ENCODE measurements around the gene POLR3GL.

Gene POLR3GL

DNA sequence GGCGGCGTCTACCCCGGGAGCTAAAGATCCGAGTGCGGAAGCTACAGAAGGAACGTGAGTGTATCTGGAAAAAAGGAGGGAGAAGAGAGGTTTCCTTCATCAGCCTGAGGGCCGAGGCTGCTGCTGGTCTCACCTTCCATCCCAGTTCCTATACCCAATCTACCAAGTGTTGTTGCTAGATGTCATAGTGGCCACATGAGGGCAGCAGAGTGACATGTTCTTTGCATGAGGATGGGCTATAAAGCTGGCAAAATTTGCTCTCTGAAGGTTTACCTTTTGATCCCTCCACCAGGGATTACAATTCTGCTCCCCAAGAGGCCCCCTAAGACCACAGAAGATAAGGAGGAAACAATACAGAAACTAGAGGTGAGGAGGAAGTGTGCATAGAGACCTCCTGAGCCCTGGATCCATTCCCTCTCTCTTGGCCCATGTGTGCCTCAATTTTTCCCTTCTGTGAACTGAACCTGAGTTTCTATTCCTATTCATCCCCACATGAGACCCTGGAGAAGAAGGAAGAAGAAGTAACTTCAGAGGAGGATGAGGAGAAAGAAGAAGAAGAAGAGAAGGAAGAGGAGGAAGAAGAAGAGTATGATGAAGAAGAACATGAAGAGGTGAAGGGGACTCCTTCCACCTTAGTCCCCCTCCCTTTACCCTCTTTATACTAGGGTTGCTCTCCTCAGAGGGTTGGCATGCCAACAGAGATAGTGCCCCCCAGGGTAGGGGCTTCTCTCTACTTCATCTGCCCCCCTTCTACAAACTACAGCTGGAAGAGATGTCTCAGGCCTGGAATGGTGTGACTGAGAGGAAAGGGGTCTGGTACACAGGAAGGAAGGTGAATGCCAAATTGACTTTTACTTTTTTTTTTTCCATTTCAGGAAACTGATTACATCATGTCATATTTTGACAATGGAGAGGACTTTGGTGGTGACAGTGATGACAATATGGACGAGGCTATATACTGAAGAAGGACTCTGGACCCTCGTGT, 13.3 kb downstream of the POLR3GL start:
- peak; percentile 92 for TF ChIP-seq RAD21 (IDR thresholded peaks at IDR 0.05; ENCODE audit: low read depth)
- TF ChIP-seq, protein P1, sequence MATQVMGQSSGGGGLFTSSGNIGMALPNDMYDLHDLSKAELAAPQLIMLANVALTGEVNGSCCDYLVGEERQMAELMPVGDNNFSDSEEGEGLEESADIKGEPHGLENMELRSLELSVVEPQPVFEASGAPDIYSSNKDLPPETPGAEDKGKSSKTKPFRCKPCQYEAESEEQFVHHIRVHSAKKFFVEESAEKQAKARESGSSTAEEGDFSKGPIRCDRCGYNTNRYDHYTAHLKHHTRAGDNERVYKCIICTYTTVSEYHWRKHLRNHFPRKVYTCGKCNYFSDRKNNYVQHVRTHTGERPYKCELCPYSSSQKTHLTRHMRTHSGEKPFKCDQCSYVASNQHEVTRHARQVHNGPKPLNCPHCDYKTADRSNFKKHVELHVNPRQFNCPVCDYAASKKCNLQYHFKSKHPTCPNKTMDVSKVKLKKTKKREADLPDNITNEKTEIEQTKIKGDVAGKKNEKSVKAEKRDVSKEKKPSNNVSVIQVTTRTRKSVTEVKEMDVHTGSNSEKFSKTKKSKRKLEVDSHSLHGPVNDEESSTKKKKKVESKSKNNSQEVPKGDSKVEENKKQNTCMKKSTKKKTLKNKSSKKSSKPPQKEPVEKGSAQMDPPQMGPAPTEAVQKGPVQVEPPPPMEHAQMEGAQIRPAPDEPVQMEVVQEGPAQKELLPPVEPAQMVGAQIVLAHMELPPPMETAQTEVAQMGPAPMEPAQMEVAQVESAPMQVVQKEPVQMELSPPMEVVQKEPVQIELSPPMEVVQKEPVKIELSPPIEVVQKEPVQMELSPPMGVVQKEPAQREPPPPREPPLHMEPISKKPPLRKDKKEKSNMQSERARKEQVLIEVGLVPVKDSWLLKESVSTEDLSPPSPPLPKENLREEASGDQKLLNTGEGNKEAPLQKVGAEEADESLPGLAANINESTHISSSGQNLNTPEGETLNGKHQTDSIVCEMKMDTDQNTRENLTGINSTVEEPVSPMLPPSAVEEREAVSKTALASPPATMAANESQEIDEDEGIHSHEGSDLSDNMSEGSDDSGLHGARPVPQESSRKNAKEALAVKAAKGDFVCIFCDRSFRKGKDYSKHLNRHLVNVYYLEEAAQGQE (IDR thresholded peaks at IDR 0.05; ENCODE audit: low read depth): no peak

DNA sequence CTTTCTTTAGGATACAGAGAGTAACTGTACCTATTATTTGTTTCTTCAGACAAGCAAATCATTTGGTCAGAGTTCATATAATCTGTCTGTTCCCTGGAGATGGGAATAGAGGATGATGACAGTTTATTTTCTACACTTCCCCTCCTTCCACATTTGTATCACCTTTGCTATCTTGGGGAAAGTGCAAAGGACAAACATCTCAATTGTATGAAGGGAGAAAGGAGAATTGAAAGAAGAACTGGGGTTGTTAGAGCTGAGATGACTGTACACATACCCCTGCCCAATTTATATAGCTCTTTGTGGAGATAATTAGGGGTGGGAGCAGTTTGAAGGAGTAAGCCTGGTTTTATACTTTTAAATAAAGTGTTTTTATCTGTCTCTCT, 14.0 kb downstream of the POLR3GL start:
- TF ChIP-seq CREB1 (IDR thresholded peaks at IDR 0.05; ENCODE audit: low read depth) (no peak), RAD21 (IDR thresholded peaks at IDR 0.05; ENCODE audit: low read depth) (no peak), EP300 (IDR thresholded peaks at IDR 0.05; ENCODE audit: borderline replicate concordance) (no peak), TEAD4 (IDR thresholded peaks at IDR 0.05) (no peak)
- TF ChIP-seq, protein P2, sequence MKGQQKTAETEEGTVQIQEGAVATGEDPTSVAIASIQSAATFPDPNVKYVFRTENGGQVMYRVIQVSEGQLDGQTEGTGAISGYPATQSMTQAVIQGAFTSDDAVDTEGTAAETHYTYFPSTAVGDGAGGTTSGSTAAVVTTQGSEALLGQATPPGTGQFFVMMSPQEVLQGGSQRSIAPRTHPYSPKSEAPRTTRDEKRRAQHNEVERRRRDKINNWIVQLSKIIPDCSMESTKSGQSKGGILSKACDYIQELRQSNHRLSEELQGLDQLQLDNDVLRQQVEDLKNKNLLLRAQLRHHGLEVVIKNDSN (IDR thresholded peaks at IDR 0.05): no peak
- TF ChIP-seq, protein P3, sequence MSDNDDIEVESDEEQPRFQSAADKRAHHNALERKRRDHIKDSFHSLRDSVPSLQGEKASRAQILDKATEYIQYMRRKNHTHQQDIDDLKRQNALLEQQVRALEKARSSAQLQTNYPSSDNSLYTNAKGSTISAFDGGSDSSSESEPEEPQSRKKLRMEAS (IDR thresholded peaks at IDR 0.05): no peak

DNA sequence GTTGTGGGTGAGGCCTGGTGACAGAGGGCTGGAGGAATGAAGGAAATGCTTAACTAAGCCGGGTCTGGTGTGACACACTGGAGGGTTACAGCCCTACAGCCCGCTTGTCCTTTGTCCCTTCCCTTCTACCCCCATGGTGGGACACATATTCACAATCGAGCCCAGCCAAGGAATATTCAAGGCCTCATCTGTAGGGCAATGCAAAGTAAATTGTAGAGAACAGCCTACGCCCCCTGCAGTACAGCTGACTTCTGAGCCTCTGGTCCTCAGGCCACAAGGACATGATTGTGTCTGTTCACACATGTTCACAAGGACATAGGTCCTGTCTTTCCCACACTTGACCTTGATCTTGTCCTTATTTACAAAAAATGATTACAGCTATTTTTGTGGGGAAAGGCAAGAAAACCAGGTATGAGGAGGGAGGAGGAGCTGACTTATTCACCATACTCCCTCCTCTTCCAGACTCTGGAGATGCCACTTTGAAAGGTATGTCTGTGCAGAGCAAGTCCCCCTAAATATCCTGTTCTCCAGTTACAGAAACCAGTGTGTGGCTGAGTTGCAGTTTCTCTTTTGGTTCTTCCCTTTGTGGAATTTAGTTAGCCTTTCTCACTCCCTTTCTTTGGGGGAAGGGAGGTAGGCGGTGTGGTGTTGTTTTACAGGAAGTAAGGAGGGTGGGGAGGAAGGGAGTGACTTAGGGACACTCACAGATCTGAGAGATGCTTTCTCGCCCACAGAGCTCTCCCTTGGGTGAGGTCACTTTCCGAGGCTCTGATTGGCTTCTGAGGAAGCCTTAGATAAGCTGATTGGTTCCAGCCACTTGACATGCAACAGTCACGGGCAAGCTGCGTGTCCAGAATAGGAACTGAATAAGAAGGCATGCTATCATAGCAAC, 14.6 kb downstream of the POLR3GL start:
- TF ChIP-seq NFIC (IDR thresholded peaks at IDR 0.05) (peak; percentile 37; the same call in 1 of the 2 replicates), TEAD4 (IDR thresholded peaks at IDR 0.05) (peak; percentile 51), FOXM1 (IDR thresholded peaks at IDR 0.05; ENCODE audit: borderline replicate concordance, low read depth) (peak; percentile 80), CREB1 (IDR thresholded peaks at IDR 0.05; ENCODE audit: low read depth) (peak; percentile 49), CEBPB (IDR thresholded peaks at IDR 0.05) (0 out of 2 replicates have a peak, but pooled peaks have one; percentile 5), TCF12 (IDR thresholded peaks at IDR 0.05; ENCODE audit: low read depth) (peak; percentile 67; the same call in 1 of the 2 replicates), RAD21 (IDR thresholded peaks at IDR 0.05; ENCODE audit: low read depth) (no peak), TAF1 (IDR thresholded peaks at IDR 0.05; ENCODE audit: low read depth) (peak; percentile 36; the same call in 1 of the 2 replicates), ZBTB7A (IDR thresholded peaks at IDR 0.05; ENCODE audit: low read depth) (no peak), EGR1 (IDR thresholded peaks at IDR 0.05) (0 out of 2 replicates have a peak, but pooled peaks have one; percentile 43), EP300 (IDR thresholded peaks at IDR 0.05; ENCODE audit: borderline replicate concordance) (peak; percentile 55)
- TF ChIP-seq, protein P2 (IDR thresholded peaks at IDR 0.05): no peak; the same call in 1 of the 2 replicates
- TF ChIP-seq, protein P1 (IDR thresholded peaks at IDR 0.05; ENCODE audit: low read depth): no peak
- TF ChIP-seq, protein P3 (IDR thresholded peaks at IDR 0.05): peak; percentile 88

DNA sequence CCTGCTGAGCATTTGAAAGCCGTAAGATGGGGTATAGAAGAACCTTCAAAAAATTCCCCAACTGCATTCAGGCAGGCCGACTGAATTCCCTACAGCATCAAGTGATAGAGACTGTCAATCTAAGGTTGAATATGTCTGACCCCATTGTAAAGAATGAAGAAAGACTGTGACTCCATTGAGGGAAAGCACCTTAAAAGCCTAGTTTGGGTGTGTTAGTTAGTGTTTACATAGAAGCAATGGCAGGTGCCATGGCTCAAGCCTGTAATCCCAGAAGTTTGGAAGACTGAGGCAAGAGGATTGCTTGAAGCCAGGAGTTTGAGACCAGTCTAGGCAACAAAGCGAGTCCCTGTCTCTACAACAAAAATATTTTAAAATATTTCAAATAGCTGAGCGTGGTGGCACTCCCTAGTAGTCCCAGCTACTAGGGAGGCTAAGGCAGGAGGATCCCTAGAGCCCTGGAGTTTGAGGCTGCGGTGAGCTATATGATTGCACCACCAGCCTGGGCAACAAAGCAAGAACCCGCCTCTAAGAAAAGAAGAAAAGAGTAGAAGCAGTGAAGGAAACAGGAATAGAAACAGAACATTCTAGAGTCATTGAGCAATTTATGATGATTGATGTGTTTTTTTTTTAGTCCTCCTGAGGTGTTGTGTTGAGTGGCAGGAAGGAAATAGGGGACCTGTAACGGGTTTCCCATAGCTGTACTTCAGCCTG, 15.4 kb downstream of the POLR3GL start:
- 0 out of 2 replicates have a peak, but pooled peaks have one; percentile 3 for TF ChIP-seq TEAD4 (IDR thresholded peaks at IDR 0.05)
- peak; percentile 52; the same call in 1 of the 2 replicates for TF ChIP-seq FOXM1 (IDR thresholded peaks at IDR 0.05; ENCODE audit: borderline replicate concordance, low read depth)
- TF ChIP-seq, protein P1 (IDR thresholded peaks at IDR 0.05; ENCODE audit: low read depth): no peak
- TF ChIP-seq CEBPB (IDR thresholded peaks at IDR 0.05): 0 out of 2 replicates have a peak, but pooled peaks have one; percentile 50
- TF ChIP-seq ZBTB7A (IDR thresholded peaks at IDR 0.05; ENCODE audit: low read depth): no peak
- no peak for TF ChIP-seq RAD21 (IDR thresholded peaks at IDR 0.05; ENCODE audit: low read depth)
- 0 out of 2 replicates have a peak, but pooled peaks have one; percentile 6 for TF ChIP-seq TCF12 (IDR thresholded peaks at IDR 0.05; ENCODE audit: low read depth)
